Stimulated activated naive CD8-positive, alpha-beta T cell treated with anti-CD3 and anti-CD28 coated beads, Interleukin-15, Interleukin-2, amounts not matched to agents 100 U/mL and 50 U/mL, for 24 hours (primary cell): ENCODE measurements around the gene CTH.
"Not testable (repeated sequence)": the region's sequence is repeated elsewhere in the genome, so short reads cannot be mapped to it uniquely, and the experiment has no call there.

Experiments used
- ATAC-seq: fragments of 150-1000 bp; cut with Tn5 transposase; one replicate; pipeline ENCODE4 v1.10.0; 2021
- DNase-seq: peaks from one replicate; pipeline ENCODE4 v3.0.0; 2021

The CTH gene

GRCh38 chr1:70455291-70455690 is 44.2 kb downstream of the CTH start:
- no peak for ATAC-seq
- no peak for DNase-seq

DNA sequence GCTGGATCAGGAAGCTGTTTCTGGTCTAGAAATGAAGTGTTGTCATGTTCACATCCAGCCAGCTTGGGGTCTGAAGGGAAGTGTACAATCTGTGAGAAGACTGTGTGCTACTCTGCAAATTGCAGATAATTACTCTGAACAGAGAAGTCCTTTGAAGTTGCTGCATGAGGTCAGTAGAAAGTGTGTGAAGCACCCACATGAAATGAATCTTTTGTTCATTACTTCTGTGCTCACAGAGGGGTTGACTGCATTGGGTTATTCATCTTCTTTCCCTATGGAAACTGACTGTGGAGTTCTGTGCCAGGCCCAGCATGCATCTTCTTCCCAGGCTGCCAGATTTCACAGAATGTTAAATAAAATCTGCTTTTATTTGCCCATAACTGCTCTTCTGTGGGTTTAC is 47.1 kb downstream of the CTH start:
- ATAC-seq (no peak), DNase-seq (no peak)

DNA sequence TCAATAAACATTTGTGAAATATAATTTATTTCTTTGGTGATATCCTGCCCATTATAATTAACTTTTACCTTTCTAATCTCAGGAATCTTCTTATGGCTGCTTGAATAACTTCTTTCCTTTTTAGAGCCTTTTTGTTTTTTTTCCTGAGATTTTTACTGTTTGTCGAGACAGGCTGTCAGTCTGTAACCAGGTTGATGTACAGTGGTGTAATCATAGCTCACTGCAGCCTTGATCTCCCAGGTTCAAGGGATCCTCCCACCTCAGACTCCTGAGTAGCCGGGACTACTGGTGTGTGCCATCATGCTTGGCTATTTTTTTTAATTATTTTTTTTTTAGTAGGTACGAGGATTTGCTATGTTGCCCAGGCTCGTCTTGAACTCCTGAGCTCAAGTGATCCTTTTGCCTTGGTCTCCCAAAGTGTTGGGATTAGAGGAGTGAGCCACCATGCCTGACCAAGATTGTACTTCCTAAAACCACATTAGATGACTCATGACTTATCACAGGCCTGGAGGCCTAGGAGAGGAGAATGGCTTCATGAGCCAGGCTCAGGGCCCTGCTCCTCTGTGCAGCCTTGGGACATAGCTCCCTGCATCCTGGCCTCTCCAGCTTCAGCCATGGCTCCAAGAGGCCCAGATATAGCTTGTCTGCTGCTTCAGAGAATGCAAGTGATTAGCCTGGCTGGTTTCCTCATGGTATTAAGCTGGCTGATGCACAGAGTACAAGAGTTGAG is 48.6 kb downstream of the CTH start:
- ATAC-seq (no peak), DNase-seq (no peak)

- not testable (repeated sequence) for DNase-seq, ATAC-seq
Observed at GRCh38 chr1:70460740-70461713, 50.0 kb downstream of the CTH start.

GRCh38 chr1:70462611-70463010 is 51.5 kb downstream of the CTH start:
- ATAC-seq, result no peak

GRCh38 chr1:70465911-70466310 is 54.8 kb downstream of the CTH start:
- DNase-seq (no peak), ATAC-seq (no peak)

More at GRCh38 chr1:70462611-70463010, 51.5 kb downstream of the CTH start:
- no peak for DNase-seq

GRCh38 chr1:70467531-70467930 is 56.5 kb downstream of the CTH start:
- no peak for ATAC-seq
- DNase-seq, result no peak

DNA sequence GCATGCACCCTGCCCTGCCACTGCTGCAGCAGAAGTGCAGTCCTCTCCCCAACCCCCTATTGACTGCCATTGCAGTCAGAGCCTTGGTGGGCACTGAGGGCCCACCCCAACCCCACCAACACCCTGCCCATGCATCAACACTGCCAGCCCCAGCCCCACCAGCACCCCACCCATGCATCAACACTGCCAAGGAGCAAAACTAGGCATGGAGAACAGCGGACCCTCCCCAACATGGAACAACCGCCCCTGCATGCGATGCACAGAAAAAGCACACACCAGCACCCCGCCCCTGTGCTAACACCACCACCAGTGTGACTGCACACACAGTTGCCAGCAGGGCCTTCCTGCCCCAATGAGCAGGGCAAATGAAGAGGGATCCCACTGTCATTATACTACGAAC is 57.1 kb downstream of the CTH start:
- DNase-seq, result no peak
- no peak for ATAC-seq

DNA sequence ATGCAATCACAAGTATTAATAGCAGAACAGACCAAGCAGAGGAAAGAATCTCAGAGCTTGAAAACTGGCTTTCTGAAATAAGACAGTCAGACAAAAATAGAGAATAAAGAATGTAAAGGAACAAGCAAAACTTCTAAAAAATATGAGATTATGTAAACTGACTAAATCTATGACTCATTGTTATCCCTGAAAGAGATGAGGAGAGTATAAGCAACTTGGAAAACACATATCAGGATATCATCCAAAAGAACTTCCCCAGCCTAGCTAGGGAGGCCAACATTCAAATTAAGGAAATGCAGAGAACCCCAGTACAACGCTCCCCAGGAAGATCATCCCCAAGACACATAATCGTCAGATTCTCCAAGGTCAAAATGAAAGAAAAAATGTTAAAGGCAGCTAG is 58.1 kb downstream of the CTH start:
- not testable (repeated sequence) for DNase-seq, ATAC-seq

DNA sequence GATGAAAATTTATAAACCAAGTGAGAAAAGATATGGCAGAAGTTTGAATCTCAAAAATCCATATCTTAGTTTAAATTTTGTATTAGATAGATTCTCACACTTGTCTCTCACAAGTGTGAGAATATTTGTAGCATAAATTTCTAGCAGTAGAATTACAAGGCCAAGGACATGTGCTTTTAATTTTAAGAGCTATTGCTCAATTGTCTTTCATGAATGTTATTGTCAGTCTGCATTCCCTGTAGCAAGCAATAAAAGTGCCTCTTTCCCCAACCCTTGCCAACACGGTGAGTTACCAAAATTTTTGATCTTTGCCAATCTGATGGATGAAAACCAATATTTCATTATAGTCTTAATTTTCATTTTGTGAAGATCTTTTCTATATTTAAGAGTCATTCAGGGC is 64.0 kb downstream of the CTH start:
- DNase-seq (no peak), ATAC-seq (no peak)

DNA sequence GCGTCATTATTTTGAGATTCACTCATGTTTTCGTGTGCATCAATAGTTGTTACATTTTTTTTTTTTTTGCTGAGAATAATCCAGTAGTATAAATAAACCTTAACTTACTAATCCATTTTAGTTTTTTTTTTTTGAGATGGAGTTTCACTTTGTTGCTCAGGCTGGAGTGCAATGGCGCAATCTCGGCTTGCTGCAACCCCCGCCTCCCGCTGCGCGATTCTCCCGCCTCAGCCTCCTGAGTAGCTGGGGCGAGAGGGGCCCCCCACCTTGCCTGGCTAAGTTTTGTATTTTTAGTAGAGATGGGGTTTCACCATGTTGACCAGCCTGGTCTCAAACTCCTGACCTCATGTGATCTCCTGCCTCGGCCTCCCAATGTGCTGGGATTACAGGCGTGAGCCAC is 66.0 kb downstream of the CTH start:
- no peak for ATAC-seq
- no peak for DNase-seq

- not testable (repeated sequence) for ATAC-seq, DNase-seq
Observed at GRCh38 chr1:70477905-70478304, 66.8 kb downstream of the CTH start.

DNA sequence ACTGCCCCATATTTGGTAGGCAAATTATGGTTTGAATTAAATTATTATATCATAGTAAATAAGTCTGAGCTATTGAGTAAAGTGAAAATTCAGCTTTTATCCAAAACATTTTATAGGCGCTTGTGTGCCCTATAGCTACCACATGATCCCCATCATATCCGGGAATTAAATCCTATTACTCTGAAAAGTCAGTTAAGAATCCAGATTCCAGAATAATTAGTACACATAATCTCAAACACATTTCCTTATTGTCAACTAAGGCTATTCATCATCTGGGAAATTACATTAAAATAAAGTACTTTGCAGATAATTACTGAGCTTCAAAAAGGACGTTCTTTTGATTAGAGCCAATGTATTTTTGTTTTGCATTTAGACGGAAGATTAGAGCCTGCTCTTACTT is 72.3 kb downstream of the CTH start:
- DNase-seq (no peak), ATAC-seq (no peak)

GRCh38 chr1:70485624-70486023 is 74.6 kb downstream of the CTH start:
- DNase-seq (no peak), ATAC-seq (no peak)

DNA sequence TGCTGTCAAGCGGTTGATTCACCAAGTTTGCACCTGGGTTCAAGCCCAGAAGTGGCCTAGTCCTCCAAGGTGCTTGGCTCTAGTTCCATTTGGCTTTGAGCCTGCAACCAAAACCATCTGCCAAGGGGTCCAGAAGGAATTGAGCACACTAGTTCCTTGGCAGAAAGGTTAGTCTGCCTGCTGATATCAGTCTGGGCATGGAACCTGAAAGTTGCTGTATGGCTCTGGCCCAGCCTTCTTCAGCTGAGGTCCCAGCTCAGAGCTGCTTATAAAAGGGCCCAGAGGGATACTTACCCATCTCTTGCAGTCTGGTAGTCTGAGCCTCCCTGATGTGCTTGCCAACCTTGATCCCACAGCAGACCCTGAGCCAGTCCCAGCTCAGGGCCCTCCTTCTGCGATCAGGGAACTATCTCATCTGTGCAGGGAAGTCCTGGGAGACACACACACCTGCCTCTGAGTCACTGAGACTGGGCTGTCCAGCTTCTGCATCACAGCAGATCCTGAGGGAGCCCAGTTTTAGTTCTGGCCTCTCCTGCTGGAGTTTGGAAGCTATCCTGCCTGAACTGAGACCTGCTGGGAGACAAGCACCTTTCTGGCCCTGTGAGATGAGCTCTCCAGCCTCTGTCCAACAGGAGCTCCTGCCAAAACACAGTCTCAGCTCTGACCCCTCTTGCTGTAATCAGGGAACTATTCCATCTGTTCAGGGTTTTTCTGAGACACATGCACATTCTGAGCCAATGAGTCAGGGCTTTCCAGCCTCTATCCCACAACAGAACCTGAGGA is 75.8 kb downstream of the CTH start:
- DNase-seq (no peak), ATAC-seq (no peak)

DNA sequence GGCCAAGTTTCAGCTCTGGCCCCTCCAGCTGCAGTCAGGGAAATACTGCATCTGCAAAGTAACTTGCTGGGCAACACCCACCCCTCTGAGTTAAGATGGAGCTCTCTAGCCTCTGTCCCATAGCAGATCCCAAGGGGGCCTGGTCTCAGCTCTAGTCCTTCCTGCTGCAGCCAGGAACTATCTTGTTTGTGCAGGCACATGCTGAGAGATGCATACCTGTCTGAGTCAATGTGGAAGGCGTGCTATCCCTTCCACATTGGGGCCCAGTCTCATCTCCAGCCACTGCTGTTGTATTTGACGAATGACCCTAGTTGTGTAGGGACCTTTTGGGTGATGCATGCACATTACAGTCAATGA is 76.4 kb downstream of the CTH start:
- DNase-seq (no peak), ATAC-seq (no peak)

GRCh38 chr1:70487910-70488665 is 77.0 kb downstream of the CTH start:
- DNase-seq (no peak), ATAC-seq (no peak)
